ENCODE results near the gene PTPRK. TPM values are rescaled to one million over a fixed set of nuclear protein-coding genes. Genes with fewer than 3 reads are reported as not detected.

The PTPRK gene
- total RNA-seq, 4 donors from 2014 or later = 20.0 to 64.2 (median 36.6) TPM

DNA sequence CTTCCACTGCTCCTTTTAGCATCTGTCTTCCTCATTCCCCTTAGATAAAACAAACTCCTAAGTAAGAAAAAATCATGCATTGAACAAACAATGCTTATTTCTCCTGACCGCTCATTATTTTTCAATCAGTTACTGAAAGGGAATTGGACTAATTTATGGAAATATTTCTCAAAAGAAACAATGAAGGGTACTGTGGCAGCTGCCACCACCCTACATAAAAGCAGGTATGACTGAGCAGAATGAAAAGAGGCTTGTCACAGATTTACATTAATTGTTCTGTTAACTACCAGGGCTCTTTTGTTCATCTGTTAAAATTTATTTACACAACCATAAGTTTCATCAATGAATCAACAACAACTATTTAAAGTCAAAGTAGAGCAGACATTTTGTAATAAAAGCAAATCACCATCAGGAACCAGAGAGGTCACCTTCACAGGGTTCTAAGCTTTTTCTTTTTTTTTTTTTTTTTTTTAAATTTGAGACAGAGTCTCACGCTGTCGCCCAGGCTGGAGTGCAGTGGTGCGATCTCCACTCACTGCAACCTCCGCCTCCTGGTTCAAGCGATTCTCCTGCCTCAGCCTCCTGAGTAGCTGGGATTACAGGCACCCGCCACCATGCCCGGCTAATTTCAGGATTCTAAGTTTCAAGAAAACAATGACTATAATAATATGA, 204.0 kb downstream of the PTPRK start:
- Histone ChIP-seq H3K4me1 (no peaks in the 10 kb centered on the region), H3K27ac (no peak overlapping the region), H3K27me3 (no peaks in the 10 kb centered on the region), H3K36me3 (no peaks in the 10 kb centered on the region), H3K4me3 (no peak overlapping the region), H3K9me3 (no peaks in the 10 kb centered on the region)
- no peak for TF ChIP-seq CTCF (IDR thresholded peaks at IDR 0.05)
- TF ChIP-seq POLR2A (IDR thresholded peaks at IDR 0.05) = no peak
- no peak for DNase-seq
- intact Hi-C loops (cut with DNase I; ENCODE audit: low total_unique reads) = no loop called here

DNA sequence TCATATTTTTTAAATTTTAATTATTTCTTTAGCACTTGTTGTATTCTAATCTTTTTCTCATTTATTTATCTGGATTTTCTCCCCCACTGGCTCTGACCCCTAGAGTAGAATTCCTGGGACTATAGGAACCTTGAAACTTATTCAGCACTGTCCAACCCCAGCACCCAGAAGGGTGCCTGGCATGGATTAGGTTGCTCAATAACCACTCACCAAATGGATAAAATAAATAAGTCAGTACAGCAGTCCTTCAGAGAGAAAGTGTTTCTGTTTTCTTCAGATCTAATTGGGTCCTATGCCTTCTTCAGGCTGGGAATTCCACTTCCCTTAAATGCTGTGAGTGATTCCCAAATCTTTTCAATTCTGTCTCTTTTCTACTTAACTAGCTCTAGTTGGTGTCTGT, 206.2 kb downstream of the PTPRK start:
- H3K4me3 ChIP-seq = no peak overlapping the region
- DNase-seq = no peak
- H3K9me3 ChIP-seq = no peaks in the 10 kb centered on the region
- H3K4me1 ChIP-seq = no peaks in the 10 kb centered on the region
- no peaks in the 10 kb centered on the region for H3K27me3 ChIP-seq
- H3K36me3 ChIP-seq = no peaks in the 10 kb centered on the region
- no peak for TF ChIP-seq POLR2A (IDR thresholded peaks at IDR 0.05)
- TF ChIP-seq CTCF (IDR thresholded peaks at IDR 0.05) = no peak
- no peak overlapping the region for H3K27ac ChIP-seq
- intact Hi-C loops (cut with DNase I; ENCODE audit: low total_unique reads) = no loop called here

DNA sequence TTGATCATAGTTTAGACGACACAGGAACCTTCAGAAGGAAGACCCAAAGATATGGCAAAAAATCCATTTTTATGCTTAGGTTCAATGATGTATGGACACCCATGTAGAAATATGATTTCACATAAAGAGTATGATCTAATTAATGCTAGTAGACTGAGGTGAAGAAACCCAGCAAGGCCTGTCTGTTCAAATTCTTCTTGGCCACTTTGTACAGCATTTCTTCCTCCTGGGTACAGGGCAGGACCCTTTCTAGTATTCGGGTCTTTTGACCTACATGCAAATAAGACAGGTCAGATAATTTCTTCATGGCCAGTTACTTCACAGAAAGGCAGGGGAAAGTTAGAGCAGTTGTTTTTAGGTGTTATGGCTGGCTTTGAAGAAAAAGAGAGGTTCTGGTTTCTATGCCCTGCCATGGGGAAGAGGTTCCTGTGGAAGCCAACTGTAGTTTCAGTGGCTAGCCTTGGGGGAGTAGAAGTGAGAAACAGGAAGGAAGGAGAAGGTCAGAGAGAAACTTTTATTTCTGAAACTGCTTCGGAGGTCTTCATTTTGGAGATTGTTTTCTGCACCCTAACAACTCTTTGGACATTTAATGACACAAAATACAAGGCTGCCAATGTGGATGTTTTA, 208.3 kb downstream of the PTPRK start:
- Histone ChIP-seq H3K36me3 (no peaks in the 10 kb centered on the region), H3K27ac (no peak overlapping the region), H3K4me3 (no peak overlapping the region), H3K4me1 (no peaks in the 10 kb centered on the region), H3K9me3 (no peaks in the 10 kb centered on the region), H3K27me3 (no peaks in the 10 kb centered on the region)
- no peak for DNase-seq
- TF ChIP-seq POLR2A (IDR thresholded peaks at IDR 0.05) (no peak), CTCF (IDR thresholded peaks at IDR 0.05) (no peak)
- intact Hi-C loops (cut with DNase I; ENCODE audit: low total_unique reads) = no loop called here

GRCh38 chr6:128310451-128310850, 209.9 kb downstream of the PTPRK start:
- Histone ChIP-seq H3K4me3 (no peak overlapping the region), H3K36me3 (no peaks in the 10 kb centered on the region), H3K9me3 (no peaks in the 10 kb centered on the region), H3K27ac (no peak overlapping the region), H3K4me1 (no peaks in the 10 kb centered on the region), H3K27me3 (no peaks in the 10 kb centered on the region)
- intact Hi-C loops (cut with DNase I; ENCODE audit: low total_unique reads) = no loop called here
- no peak for DNase-seq
- TF ChIP-seq CTCF (IDR thresholded peaks at IDR 0.05) = no peak
- no peak for TF ChIP-seq POLR2A (IDR thresholded peaks at IDR 0.05)

- no peak overlapping the region for H3K4me3 ChIP-seq
- intact Hi-C loops (cut with DNase I; ENCODE audit: low total_unique reads) = no loop called here
- H3K9me3 ChIP-seq = no peaks in the 10 kb centered on the region
- H3K36me3 ChIP-seq = no peaks in the 10 kb centered on the region
- H3K4me1 ChIP-seq = no peaks in the 10 kb centered on the region
- H3K27ac ChIP-seq = no peak overlapping the region
- TF ChIP-seq POLR2A (IDR thresholded peaks at IDR 0.05) (no peak), CTCF (IDR thresholded peaks at IDR 0.05) (no peak)
- no peaks in the 10 kb centered on the region for H3K27me3 ChIP-seq
- DNase-seq = no peak
These were observed 212.7 kb downstream of the PTPRK start for GRCh38 chr6:128307671-128308070.
